ENCODE measurements around the gene GTPBP4.
"Not testable (repeated sequence)": the region's sequence is repeated elsewhere in the genome, so short reads cannot be mapped to it uniquely, and the experiment has no call there.

GTPBP4 gene

DNA sequence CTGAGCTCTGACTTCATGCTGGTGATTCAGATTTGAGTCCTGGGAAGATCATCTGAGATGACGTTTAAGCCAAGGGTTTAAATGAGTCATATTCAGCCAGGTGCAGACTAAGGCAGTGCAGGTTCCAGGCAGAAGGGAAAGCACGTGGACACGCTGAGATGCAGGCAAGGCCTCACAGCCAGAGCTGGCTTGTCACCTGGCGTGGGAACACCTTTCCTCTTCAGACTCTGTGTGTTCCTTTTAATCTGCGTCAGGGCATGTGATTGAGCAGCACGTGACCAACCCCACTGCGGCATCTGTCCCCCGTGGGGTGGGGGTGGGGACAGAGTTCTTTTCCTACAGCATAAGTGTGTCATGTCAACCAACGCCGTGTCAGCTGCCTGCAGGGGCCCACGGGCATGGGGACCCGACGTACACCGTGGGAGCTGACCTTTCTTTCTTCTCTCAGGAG lies 48.1 kb downstream of the GTPBP4 start:
- peaks cover 0 to 22% (median 5%) of the 10 kb centered on the region in 5 donors for H3K4me1 ChIP-seq (ENCODE audit: control insufficient read depth in 5 of 5, insufficient read depth in 5 of 5, low read length in 5 of 5)
- H3K9ac ChIP-seq (ENCODE audit: low read length in 5 of 5), result no peak overlapping the region
- H3K36me3 ChIP-seq (ENCODE audit: control insufficient read depth in 5 of 5, insufficient read depth in 5 of 5, low read length in 5 of 5), result peaks cover 2 to 34% (median 22%) of the 10 kb centered on the region in 5 donors
- no peaks in the 10 kb centered on the region for H3K27me3 ChIP-seq (ENCODE audit: control insufficient read depth in 5 of 5, insufficient read depth in 4 of 5, low read length in 5 of 5)
- no peak overlapping the region for H3K27ac ChIP-seq (ENCODE audit: low read depth, low read length)
- no peak overlapping the region for H3K4me3 ChIP-seq (ENCODE audit: low read depth in 1 of 5, low read length in 5 of 5)
- H3K9me3 ChIP-seq (ENCODE audit: control insufficient read depth in 5 of 5, low read length in 5 of 5), result no peaks in the 10 kb centered on the region

- Histone ChIP-seq H3K27me3 (ENCODE audit: control insufficient read depth in 5 of 5, insufficient read depth in 4 of 5, low read length in 5 of 5) (no peaks in the 10 kb centered on the region), H3K4me3 (ENCODE audit: low read depth in 1 of 5, low read length in 5 of 5) (no peak overlapping the region), H3K4me1 (ENCODE audit: control insufficient read depth in 5 of 5, insufficient read depth in 5 of 5, low read length in 5 of 5) (peaks cover 0 to 22% (median 5%) of the 10 kb centered on the region in 5 donors), H3K27ac (ENCODE audit: low read depth, low read length) (no peak overlapping the region), H3K9ac (ENCODE audit: low read length in 5 of 5) (no peak overlapping the region), H3K36me3 (ENCODE audit: control insufficient read depth in 5 of 5, insufficient read depth in 5 of 5, low read length in 5 of 5) (peaks cover 3 to 35% (median 22%) of the 10 kb centered on the region in 5 donors), H3K9me3 (ENCODE audit: control insufficient read depth in 5 of 5, low read length in 5 of 5) (no peaks in the 10 kb centered on the region)
Measured at GRCh38 chr10:1037098-1037497, 48.9 kb downstream of the GTPBP4 start.

DNA sequence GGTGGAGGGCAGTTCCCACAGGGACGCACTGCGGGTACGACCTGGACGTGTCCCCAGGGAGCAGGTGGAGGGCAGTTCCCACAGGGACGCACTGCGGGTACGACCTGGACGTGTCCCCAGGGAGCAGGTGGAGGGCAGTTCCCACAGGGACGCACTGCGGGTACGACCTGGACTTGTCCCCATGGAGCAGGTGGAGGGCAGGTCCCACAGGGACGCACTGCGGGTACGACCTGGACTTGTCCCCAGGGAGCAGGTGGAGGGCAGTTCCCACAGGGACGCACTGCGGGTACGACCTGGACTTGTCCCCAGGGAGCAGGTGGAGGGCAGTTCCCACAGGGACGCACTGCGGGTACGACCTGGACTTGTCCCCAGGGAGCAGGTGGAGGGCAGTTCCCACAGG lies 50.5 kb downstream of the GTPBP4 start:
- not testable (repeated sequence) for H3K4me3 ChIP-seq (ENCODE audit: low read depth in 1 of 5, low read length in 5 of 5); H3K9ac ChIP-seq (ENCODE audit: low read length in 5 of 5); H3K27me3 ChIP-seq (ENCODE audit: control insufficient read depth in 5 of 5, insufficient read depth in 4 of 5, low read length in 5 of 5); H3K9me3 ChIP-seq (ENCODE audit: control insufficient read depth in 5 of 5, low read length in 5 of 5); H3K27ac ChIP-seq (ENCODE audit: low read depth, low read length)
- Histone ChIP-seq H3K36me3 (ENCODE audit: control insufficient read depth in 5 of 5, insufficient read depth in 5 of 5, low read length in 5 of 5) (peaks cover 6 to 45% (median 29%) of the 10 kb centered on the region in 5 donors), H3K4me1 (ENCODE audit: control insufficient read depth in 5 of 5, insufficient read depth in 5 of 5, low read length in 5 of 5) (peaks cover 2 to 26% (median 14%) of the 10 kb centered on the region in 5 donors)

GRCh38 chr10:1040133-1040532 lies 51.9 kb downstream of the GTPBP4 start:
- Histone ChIP-seq H3K36me3 (ENCODE audit: control insufficient read depth in 5 of 5, insufficient read depth in 5 of 5, low read length in 5 of 5) (peaks cover 6 to 45% (median 29%) of the 10 kb centered on the region in 5 donors), H3K4me3 (ENCODE audit: low read depth in 1 of 5, low read length in 5 of 5) (no peak overlapping the region), H3K4me1 (ENCODE audit: control insufficient read depth in 5 of 5, insufficient read depth in 5 of 5, low read length in 5 of 5) (peaks cover 0 to 28% (median 23%) of the 10 kb centered on the region in 5 donors)

GRCh38 chr10:1041514-1041913 lies 53.3 kb downstream of the GTPBP4 start:
- H3K27me3 ChIP-seq (ENCODE audit: control insufficient read depth in 5 of 5, insufficient read depth in 4 of 5, low read length in 5 of 5), result no peaks in the 10 kb centered on the region
- H3K27ac ChIP-seq (ENCODE audit: low read depth, low read length), result no peak overlapping the region
- H3K9ac ChIP-seq (ENCODE audit: low read length in 5 of 5), result no peak overlapping the region
- no peak overlapping the region for H3K4me3 ChIP-seq (ENCODE audit: low read depth in 1 of 5, low read length in 5 of 5)
- H3K4me1 ChIP-seq (ENCODE audit: control insufficient read depth in 5 of 5, insufficient read depth in 5 of 5, low read length in 5 of 5), result peaks cover 0 to 29% (median 26%) of the 10 kb centered on the region in 5 donors
- no peaks in the 10 kb centered on the region for H3K9me3 ChIP-seq (ENCODE audit: control insufficient read depth in 5 of 5, low read length in 5 of 5)
- peaks cover 6 to 45% (median 29%) of the 10 kb centered on the region in 5 donors for H3K36me3 ChIP-seq (ENCODE audit: control insufficient read depth in 5 of 5, insufficient read depth in 5 of 5, low read length in 5 of 5)

More at GRCh38 chr10:1040133-1040532, 51.9 kb downstream of the GTPBP4 start:
- H3K9me3 ChIP-seq (ENCODE audit: control insufficient read depth in 5 of 5, low read length in 5 of 5), result no peaks in the 10 kb centered on the region
- no peaks in the 10 kb centered on the region for H3K27me3 ChIP-seq (ENCODE audit: control insufficient read depth in 5 of 5, insufficient read depth in 4 of 5, low read length in 5 of 5)
- H3K9ac ChIP-seq (ENCODE audit: low read length in 5 of 5), result no peak overlapping the region
- H3K27ac ChIP-seq (ENCODE audit: low read depth, low read length), result no peak overlapping the region

DNA sequence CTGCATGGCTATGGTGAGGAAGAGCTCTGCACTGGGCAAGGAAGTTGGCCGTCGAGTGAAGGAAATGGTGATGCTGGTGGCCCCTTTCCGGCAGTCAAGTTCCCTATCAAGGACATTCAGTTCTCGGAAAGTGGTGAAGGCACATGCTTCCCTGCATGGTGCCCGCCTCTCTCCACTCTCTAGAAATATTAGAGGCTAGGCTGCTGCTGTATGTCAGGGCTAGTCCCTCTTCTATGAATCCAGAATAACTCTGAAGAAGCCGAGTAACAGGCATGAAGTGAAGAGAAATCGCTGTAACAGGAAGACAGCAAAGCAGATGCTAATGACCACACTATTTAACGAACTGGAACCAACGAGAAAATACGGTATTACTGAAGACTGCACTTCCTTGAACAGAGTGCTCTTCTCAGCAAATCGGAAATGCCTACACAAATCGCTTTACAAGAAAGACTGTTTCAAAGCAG lies 55.3 kb downstream of the GTPBP4 start:
- Histone ChIP-seq H3K9ac (ENCODE audit: low read length in 5 of 5) (peak overlapping the region in 2 of 5 donors; percentile 39 to 55), H3K4me1 (ENCODE audit: control insufficient read depth in 5 of 5, insufficient read depth in 5 of 5, low read length in 5 of 5) (peaks cover 0 to 41% (median 37%) of the 10 kb centered on the region in 5 donors), H3K36me3 (ENCODE audit: control insufficient read depth in 5 of 5, insufficient read depth in 5 of 5, low read length in 5 of 5) (peaks cover 4 to 29% (median 21%) of the 10 kb centered on the region in 5 donors), H3K27ac (ENCODE audit: low read depth, low read length) (peak overlapping the region; percentile 64), H3K9me3 (ENCODE audit: control insufficient read depth in 5 of 5, low read length in 5 of 5) (no peaks in the 10 kb centered on the region), H3K27me3 (ENCODE audit: control insufficient read depth in 5 of 5, insufficient read depth in 4 of 5, low read length in 5 of 5) (no peaks in the 10 kb centered on the region), H3K4me3 (ENCODE audit: low read depth in 1 of 5, low read length in 5 of 5) (peak overlapping the region in 3 of 5 donors; percentile 39 to 44 (median 40))

DNA sequence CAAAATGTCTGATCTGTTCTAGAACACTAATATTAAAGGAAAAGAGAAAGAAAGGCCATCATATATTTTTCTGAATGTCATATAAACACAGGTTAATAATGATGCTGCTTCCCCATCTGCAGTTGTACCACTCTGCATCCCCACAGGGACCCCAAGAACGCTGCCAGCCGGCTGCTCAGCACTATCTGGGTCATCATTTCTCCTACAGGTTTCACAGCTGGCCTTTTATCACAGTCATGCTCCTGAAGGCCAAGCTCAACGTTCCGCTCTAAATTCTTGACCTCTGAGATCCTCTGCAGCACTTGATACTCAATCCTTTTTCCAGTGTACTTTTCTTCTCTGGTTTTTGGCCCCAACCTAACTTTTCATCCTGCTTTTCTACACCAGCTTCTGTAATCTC lies 55.9 kb downstream of the GTPBP4 start:
- no peaks in the 10 kb centered on the region for H3K9me3 ChIP-seq (ENCODE audit: control insufficient read depth in 5 of 5, low read length in 5 of 5)
- H3K4me1 ChIP-seq (ENCODE audit: control insufficient read depth in 5 of 5, insufficient read depth in 5 of 5, low read length in 5 of 5), result peaks cover 0 to 41% (median 37%) of the 10 kb centered on the region in 5 donors
- peak overlapping the region in 2 of 5 donors; percentile 39 to 44 for H3K4me3 ChIP-seq (ENCODE audit: low read depth in 1 of 5, low read length in 5 of 5)
- H3K36me3 ChIP-seq (ENCODE audit: control insufficient read depth in 5 of 5, insufficient read depth in 5 of 5, low read length in 5 of 5), result peaks cover 4 to 28% (median 17%) of the 10 kb centered on the region in 5 donors
- H3K27ac ChIP-seq (ENCODE audit: low read depth, low read length), result peak overlapping the region; percentile 64
- no peaks in the 10 kb centered on the region for H3K27me3 ChIP-seq (ENCODE audit: control insufficient read depth in 5 of 5, insufficient read depth in 4 of 5, low read length in 5 of 5)
- peak overlapping the region in 1 of 5 donors; percentile 41 for H3K9ac ChIP-seq (ENCODE audit: low read length in 5 of 5)

- Histone ChIP-seq H3K36me3 (ENCODE audit: control insufficient read depth in 5 of 5, insufficient read depth in 5 of 5, low read length in 5 of 5) (peaks cover 4 to 24% (median 14%) of the 10 kb centered on the region in 5 donors), H3K9me3 (ENCODE audit: control insufficient read depth in 5 of 5, low read length in 5 of 5) (no peaks in the 10 kb centered on the region), H3K27ac (ENCODE audit: low read depth, low read length) (peak overlapping the region; percentile 64), H3K4me3 (ENCODE audit: low read depth in 1 of 5, low read length in 5 of 5) (no peak overlapping the region), H3K9ac (ENCODE audit: low read length in 5 of 5) (peak overlapping the region in 2 of 5 donors; percentile 28 to 53), H3K4me1 (ENCODE audit: control insufficient read depth in 5 of 5, insufficient read depth in 5 of 5, low read length in 5 of 5) (peaks cover 2 to 46% (median 41%) of the 10 kb centered on the region in 5 donors), H3K27me3 (ENCODE audit: control insufficient read depth in 5 of 5, insufficient read depth in 4 of 5, low read length in 5 of 5) (no peaks in the 10 kb centered on the region)
Measured at GRCh38 chr10:1044964-1045363, 56.7 kb downstream of the GTPBP4 start.

- Histone ChIP-seq H3K9ac (ENCODE audit: low read length in 5 of 5) (no peak overlapping the region), H3K27ac (ENCODE audit: low read depth, low read length) (peak overlapping the region; percentile 64), H3K27me3 (ENCODE audit: control insufficient read depth in 5 of 5, insufficient read depth in 4 of 5, low read length in 5 of 5) (no peaks in the 10 kb centered on the region), H3K4me3 (ENCODE audit: low read depth in 1 of 5, low read length in 5 of 5) (no peak overlapping the region), H3K9me3 (ENCODE audit: control insufficient read depth in 5 of 5, low read length in 5 of 5) (no peaks in the 10 kb centered on the region), H3K4me1 (ENCODE audit: control insufficient read depth in 5 of 5, insufficient read depth in 5 of 5, low read length in 5 of 5) (peaks cover 2 to 50% (median 45%) of the 10 kb centered on the region in 5 donors), H3K36me3 (ENCODE audit: control insufficient read depth in 5 of 5, insufficient read depth in 5 of 5, low read length in 5 of 5) (peaks cover 3 to 20% (median 10%) of the 10 kb centered on the region in 5 donors)
Measured at GRCh38 chr10:1045415-1045814, 57.2 kb downstream of the GTPBP4 start.

- Histone ChIP-seq H3K9ac (ENCODE audit: low read length in 5 of 5) (peak overlapping the region; percentile 22 to 92 (median 76)), H3K27me3 (ENCODE audit: control insufficient read depth in 5 of 5, insufficient read depth in 4 of 5, low read length in 5 of 5) (no peaks in the 10 kb centered on the region), H3K4me3 (ENCODE audit: low read depth in 1 of 5, low read length in 5 of 5) (peak overlapping the region; percentile 85 to 97 (median 94)), H3K36me3 (ENCODE audit: control insufficient read depth in 5 of 5, insufficient read depth in 5 of 5, low read length in 5 of 5) (peaks cover 7 to 22% (median 12%) of the 10 kb centered on the region in 5 donors), H3K27ac (ENCODE audit: low read depth, low read length) (peak overlapping the region; percentile 96), H3K9me3 (ENCODE audit: control insufficient read depth in 5 of 5, low read length in 5 of 5) (no peaks in the 10 kb centered on the region), H3K4me1 (ENCODE audit: control insufficient read depth in 5 of 5, insufficient read depth in 5 of 5, low read length in 5 of 5) (peaks cover 2 to 52% (median 51%) of the 10 kb centered on the region in 5 donors)
Measured at GRCh38 chr10:1047937-1048336, 59.7 kb downstream of the GTPBP4 start.

All from subcutaneous abdominal adipose tissue (tissue), 5 donors.